HG03045 (cell line): ENCODE data around the gene TEX35.

Source experiments
- ATAC-seq: cut with Tn5 transposase; IDR thresholded peaks from one replicate; pipeline ENCODE4 v1.9.1; 2021; ENCODE audit warnings: mild to moderate bottlenecking, moderate library complexity; ENCODE audit not compliant: unreplicated experiment

The TEX35 gene

DNA sequence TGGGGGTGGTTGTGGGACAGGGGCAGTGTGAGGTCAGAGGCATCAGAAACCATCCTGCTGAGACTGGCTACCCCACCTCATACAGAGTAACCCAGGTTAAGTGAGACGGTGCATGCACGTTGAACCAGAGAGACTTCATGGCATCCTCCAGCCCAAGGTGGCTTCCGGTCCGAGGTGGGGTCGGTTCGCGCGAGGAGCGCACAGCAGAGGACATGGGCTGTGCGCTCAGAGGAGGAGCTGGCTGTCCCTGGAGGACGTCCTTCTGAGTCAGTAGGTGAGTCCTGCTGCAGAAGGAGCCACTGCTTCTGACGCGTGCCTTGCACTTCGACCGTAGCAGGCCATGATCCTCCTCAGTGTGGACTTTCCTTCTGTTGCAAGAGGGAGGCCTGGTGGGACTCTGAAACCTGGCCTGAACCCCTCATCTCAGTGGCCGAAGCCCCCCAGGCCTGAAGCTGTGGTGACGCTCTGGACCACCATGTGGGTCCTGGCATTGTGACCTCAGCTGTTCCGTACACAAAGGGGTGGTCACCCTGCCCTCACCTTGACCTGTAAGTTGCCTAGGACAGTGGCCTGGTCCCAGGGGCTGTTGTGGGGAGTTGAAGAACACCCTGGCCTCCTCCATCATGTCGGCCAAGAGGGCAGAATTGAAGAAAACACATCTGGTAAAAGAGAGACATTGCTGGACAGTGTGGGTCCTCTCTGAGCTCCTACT, at the start of gene TEX35:
TEX35 (plus strand) TSS at position 544 of the 712 bp plus-strand sequence; CDS start at position 624, 80 bp downstream.
- ATAC-seq: no peak

DNA sequence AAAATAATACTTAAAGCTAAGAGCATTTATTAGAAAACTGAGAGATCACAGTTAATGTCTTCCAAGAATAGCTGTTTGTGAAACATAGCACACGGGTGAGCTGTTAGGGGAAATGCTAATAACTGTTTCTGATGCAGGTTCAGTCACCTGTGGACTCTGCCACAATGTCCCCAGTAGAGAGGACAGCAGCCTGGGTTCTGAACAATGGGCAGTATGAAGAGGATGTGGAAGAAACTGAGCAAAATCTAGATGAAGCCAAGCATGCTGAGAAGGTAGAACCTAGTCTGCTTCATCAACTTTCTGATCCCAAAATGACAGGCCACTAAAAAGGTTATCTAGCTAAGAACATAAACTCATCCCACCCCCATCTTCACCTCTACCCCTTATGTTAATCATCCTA, 48.8 kb upstream of the TEX35 start:
- no peak for ATAC-seq

DNA sequence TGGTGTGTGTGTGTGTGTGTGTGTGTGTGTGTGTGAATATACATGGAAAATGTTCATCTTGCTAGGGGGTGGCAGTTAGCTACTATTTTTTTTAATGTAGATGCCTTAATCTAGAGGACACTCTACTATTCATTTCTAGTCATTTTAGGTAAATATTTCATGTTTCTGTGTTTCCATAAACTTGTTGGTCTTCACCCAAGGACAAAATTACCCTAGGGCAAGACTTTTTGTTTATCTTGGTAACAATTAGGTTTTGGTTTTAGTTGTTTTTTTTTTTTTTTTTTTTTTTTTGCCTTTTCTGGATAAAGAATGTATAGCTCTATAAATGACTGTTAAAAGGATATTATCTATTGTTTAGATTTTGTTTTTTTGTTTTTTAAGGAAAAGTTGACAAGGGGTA, 48.3 kb upstream of the TEX35 start:
- no peak for ATAC-seq

DNA sequence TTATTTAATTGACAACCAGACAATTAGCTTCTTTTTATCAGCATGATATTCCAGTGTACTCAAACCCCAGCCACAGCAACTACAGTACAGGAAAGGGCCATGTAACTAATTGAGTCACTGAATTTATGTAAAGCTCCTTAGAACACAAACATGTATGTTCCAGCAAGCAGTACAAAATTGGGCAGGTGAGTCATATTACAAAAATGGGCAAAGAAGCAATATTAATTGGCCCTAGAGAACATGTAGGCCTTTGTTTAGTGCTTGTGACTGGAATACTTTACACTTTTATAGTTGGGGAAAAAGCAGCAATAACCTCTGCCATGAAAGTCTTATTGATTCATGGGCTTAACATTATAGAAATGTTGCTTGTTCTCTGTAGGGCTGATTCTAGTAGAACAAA, 47.9 kb upstream of the TEX35 start:
- no peak for ATAC-seq

DNA sequence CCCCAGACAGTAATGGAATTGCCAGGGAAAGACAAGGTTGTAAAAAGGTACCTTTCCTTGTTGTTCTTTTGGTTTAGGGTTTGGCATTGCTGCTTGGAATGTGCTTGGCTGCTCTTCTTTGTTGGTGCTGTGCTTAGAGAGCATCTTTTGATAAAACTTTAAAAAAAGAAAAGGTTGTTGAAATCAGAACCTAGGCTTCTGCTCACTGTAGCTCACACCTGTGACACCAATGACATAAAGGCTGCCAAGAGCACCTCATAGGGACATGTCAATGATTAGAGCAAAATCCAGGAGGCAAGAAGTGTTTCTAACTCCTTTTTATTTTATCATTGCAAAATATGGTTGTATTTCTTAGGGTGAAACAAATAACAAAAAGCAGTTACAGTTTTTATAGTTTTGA, 45.1 kb upstream of the TEX35 start:
- no peak for ATAC-seq

DNA sequence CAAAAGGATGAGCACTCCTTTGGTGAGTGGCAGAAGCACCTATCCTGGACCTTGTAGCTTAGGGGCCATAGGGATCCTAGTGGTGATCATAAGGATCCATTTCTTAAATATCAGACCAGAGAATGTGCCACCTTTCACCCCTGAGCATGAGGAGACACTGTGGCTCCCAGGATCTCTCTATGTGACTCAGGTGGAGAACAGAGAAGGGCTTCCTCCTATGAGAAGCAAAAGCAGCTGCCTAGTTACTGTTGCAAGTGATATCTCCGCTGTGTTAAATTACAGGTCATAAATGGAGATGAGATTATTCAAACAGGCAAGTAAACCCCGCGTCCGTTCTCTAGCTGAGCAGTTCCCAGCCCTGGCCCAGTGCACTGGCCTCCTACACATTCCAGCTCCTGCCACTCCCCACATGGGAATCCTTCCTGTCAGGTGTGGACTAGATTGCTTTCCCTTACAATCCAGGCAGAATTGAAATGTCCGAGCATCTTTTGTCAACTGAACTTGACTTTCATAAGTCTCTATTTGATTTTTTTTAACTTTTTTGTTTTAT, 42.4 kb upstream of the TEX35 start:
- no peak for ATAC-seq

DNA sequence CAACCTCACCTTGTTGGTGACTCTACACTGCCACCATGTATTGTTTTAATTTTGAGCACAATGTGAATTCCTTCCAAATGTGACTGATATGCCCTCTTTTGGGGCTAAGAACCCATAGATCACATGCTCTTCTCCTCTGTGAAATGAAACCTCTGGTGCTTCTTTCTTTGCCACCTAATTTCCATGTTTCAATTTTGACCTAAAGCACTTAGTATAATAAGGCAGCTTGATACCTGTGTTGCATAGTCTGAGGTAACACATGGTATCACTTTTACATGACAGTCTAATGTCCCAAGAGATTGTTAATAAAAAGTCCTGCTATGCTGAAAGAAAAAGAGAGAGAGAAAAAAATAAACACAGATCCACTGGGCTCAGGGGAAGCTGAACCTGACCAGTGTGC, 40.4 kb upstream of the TEX35 start:
- ATAC-seq: no peak

DNA sequence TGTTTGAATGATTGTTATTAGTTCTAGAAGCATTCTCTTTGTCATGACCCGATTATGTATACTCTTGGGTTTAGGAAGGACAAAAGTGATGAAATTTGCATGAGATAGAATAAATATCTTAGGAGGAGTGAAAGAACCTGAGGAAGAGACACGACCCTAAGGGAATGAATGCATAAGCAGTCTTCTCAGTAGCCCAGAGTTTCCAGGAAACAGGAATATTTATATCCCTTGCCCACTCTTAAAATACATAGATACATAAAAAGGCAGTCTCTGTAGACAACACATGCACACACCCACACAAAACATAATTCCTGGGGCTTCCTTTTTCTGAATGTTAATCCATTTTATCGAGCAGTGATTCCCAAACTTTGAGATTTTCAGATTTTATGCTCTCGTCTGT, 35.5 kb upstream of the TEX35 start:
- no peak for ATAC-seq

DNA sequence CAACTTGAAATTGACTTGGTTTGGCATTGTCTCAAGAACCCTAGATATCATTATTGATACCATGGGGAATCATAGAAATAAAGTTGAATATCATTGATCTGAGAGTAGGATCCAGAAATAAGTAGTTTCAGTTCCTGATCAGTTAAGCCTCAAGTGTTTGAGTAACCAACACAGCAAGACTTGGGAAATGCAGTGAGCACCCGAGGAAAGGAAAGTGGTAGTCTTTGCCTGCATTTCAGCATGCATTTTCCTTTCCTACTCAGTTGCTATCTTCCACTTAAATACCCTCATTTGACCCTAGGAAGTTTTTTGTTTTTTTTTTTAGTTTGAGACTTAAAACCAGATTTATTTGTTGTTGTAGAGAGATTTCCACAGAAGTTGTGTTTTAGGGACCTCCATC, 35.1 kb upstream of the TEX35 start:
- no peak for ATAC-seq

DNA sequence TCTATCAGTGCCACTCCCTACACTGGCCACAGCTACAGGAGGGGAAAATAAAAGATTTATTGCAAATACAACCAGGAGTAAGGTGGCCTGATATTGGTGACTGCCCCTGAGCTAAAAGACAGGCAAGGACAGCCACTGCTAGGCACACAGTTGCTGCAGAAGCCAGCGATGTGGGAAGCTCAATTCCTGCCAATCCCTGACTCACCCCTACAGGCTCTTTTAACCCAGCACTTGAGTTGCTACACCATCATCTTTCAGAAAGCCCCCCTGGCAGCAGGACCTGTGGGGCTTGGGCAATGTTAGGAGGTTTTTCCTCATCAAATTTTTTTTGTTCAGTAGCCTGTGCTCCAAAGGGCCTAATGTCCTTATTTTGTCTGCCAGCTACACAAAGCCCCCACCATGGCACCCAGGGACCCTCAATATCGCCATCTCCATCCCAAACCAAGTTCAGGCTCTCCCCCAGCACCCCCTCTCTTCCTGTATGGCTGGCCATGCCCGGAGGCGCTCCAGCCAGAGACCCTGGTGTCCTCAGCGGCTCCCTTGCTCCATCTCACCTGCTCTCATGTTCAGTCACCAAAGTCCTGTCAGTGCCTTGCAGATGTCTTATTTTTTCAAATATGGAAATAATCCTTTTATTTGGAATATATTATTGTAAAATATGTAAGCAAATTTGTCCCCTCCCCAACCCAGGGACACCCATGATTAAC, 29.5 kb upstream of the TEX35 start:
- no peak for ATAC-seq

DNA sequence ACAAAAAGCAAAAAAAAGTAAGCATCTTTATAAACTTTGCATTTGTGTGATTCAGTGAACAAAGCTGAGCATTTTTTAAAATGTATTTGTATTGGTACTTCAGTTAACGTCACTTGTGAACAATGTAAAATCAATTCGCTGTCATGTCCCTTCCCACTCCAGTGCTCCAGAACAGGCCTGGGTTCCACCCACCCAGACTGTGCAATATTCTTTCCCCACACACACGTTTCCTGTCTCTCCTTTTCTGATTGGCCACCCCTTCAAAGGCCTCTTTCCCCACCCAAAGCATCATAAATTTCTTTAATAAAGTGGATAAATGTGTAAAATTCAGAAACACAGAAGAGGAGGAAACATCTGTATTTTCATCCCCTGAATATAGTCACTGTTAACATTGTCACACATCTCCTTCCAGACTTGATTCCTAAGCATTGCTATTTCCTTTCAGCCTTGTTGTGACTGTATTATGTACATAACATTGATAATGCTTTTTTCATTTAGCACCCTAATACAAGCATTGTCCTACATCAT, 28.1 kb upstream of the TEX35 start:
- ATAC-seq: no peak

DNA sequence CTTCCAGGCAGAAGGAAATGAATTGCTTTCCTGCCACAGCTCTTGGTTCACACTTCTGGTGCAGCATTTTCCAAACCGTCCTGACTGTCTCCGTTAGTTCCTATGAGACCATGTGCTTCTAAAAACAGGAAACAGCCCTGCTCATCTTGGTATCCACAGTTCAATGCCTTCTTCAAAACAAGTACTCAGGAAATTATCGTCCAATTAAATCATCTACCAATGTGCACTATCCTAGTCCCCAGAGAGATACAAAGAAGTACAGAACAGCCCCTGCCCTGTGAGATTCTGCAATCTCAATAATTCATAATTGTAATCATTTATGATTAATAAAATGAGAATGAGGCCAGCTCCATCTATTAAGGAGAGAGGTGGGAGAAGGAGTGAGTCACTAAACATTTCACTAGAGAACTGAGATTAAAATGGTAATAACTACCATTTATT, 27.3 kb upstream of the TEX35 start:
- no peak for ATAC-seq

DNA sequence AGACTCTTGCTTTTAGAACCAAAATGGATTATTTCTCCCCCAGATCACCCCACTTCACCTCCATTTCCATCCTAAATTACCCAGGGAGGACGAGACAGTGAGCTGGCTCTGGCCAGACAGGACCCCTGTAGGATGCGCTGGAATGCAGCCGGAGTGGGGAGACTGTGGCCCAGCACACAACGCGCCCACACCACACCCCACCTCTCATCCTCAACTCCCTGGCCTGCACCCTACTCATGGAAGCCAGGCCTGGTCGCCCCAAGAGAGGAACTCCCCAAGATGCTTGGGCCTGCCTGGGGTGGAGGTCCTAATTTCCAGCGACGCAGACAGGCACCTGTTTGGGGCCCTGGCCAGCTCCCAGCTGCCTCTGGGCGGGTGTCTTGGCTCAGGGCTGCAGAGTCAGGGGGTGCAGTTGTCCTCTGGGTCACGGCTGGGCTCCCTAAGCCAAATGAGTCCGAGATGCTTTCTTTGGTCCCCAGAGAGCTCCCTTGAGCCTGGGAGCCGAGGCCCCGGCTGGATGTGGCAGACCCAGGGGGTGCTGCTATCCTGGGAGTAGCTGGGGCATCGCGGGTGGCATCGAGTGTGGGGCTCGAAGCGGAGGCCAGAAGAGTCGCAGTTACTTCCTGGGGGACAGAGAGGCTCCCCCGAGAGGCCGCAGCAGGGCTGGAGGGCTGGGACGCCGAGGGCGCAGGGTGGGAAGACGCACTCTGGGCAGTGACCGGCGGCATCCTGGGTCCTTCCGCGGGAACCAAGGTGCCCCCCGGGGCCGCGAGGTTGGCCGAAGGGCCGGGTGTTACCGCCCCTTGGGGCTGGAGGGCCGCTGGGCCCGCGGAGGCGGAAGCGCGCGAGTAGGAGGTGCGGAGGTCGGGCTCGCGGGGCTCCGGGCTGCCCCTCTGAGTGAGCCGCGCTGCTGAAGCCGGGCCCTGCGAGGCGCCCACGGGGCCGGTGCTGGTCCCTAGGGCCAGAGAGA, 26.5 kb upstream of the TEX35 start:
- ATAC-seq: no peak

DNA sequence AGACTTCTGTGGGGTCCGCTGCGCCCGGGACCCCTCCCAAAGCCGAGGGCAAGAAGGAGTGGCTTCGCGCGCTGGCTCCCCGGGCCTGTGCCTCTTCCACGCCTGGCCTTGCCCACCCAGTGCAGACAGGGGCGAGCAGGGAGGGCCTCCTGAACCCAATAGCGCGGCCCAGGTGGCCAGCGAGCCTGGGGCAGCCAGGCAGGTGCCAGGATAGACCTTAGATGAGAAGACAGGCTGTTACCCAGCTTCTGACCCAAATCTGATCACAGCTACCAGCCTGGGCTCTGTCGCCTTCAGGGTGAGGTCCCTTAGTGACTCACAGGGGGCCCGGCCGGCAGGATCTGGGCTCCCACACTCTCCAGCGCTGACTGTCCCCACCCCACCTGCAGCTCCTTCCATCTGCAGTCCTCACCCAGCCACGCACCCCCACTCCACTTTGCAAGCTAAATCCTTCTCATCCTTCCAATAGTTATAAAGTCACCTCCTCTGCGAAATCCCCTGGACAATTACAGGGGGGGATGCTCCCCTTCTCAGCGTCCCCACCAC, 25.8 kb upstream of the TEX35 start:
- no peak for ATAC-seq

DNA sequence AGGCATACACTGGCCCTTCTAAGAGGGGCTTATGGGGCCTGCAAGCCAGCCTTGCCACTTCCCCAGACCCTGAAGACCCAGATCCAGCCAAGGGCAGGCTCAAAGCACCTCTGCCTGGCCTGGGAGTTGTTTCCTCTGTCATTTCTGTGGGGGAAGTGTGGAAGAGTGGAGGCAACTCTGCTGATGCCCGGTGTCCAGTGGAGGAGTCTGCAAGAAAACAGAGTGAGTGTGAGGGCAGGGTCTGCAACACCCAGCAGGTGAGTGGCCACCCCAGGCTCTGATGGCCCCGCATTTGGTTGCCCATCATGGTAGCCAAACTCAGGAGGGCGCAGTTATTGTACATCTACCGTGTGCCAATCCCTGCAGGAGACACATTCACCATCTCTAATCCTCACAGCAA, 24.5 kb upstream of the TEX35 start:
- ATAC-seq: no peak

DNA sequence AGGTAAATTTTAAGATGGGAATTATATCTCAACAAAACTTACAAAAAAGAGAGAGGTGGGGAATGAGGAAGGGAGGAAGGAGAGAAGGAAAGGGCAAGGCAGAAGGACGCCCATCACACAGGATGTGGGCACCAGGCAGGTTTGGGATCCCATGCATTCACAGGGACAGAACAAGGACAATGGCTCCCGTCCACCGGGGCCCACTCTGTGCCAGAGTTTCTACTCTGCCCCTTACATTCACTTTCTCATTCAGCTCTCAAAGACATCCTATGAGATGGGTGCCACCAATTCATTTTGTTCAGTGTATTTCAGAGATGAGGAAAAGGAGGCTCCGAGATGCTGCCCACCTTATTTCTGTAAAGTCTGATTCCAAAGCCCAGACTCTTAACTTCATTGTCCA, 23.5 kb upstream of the TEX35 start:
- ATAC-seq: no peak

DNA sequence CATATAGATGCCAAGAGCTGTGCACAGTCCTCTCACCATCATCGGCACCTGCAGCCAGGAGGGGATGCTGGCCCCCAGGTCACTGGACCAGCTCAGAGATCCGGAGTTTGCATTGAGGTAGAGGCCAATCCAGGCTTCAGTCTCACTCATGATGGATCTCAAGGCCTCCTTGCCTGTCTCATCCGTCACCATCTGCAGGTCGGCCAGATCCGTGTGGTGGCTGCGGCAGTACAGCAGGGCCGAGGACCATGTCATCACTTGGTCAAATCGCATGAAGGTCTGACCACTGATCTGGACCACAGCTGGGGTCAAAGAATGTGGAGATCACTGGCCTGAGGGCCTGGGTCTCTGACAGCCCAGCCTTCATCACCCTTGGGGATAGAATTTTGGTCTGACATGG, 22.8 kb upstream of the TEX35 start:
- ATAC-seq: no peak

DNA sequence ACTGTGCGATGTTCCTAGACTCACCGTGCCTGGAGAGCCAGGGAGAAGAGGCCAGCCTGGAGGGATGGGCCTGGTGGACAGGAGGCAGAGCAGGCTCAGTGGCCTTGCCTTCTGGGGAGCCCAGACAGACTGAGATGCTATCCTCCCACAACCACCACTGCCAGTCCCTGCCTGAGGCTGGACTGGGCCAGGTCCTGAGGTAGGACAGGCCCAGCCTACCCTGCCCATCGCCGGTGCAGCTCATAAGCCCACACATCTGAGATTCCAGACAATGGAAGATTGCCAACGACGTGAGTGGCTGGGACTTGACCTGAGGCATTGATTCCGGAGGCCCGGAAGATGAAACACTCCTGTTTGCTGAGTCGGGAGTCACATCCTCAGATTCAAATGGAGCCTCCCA, 21.9 kb upstream of the TEX35 start:
- no peak for ATAC-seq

DNA sequence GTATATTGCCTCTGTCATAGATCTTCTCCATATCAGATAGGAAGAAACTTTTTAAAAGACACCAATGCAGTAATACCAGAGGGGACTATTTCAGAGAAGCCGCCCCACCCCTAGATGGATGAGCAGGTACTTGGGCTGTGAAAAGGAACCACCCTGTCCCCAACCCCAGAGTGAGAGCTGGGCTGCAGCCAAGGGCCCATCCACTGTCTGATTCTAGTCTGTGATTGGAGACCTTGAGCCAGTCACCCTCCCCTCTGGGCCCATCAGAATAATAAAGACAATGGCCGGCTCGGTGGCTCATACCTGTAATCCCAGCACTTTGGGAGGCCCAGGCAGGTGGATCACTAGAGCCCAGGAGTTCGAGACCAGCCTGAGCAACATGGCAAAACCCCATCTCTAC, 21.2 kb upstream of the TEX35 start:
- ATAC-seq: no peak

DNA sequence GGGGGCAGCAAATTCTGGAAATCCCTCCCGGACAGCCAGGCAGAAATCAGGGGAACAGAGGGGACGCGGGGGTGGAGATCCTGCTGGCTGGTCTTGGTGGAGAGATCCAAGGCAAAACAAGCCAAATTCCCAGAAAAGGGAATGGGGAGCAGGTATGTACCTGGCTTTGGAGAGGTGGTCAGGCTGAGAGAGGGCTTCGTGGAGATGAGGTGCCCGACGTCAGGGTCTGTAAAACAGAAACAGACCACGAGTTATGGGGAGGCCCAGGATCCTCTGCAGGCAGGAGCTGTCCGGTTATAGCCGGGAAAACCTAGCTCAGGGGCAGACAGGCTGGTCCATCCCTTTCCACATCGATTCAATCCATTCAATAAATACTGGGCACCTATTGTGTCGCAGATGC, 20.6 kb upstream of the TEX35 start:
- ATAC-seq: no peak

DNA sequence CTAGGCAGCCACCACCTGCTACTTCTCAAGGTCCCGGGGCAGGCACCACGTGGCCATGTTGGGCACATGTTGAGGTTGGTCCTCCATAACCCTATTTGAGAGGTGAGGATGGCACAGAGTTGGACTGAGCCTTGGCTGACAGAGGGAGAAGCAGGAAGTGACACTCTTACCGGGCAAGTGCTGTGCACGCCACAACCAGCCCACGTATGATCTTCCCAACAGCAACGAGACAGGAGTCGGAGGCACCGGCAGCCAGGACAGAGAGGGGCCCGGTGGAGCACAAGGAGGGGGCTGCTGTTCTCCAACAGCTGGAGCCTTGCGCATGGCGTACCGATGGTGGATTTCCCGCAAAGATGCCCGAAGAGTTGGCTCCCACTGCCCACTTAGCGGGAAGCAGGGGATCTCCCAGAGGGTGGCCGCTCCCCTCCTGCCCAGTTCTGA, 19.6 kb upstream of the TEX35 start:
- ATAC-seq: no peak
